SJSA1 (cell line): ENCODE data around the gene NUDT4B. TPM values are rescaled to one million over a fixed set of nuclear protein-coding genes. Genes with fewer than 3 reads are reported as not detected.
"Not testable (repeated sequence)": the region's sequence is repeated elsewhere in the genome, so short reads cannot be mapped to it uniquely, and the experiment has no call there.

ENCODE experiments used
- DNase-seq, 2 experiments: peaks; one replicate each; pipeline ENCODE4 v3.0.0-alpha.2; 2015 to 2020; ENCODE audit warnings: low spot score in 2 of 2, low read depth in 1 of 2
- H3K27ac ChIP-seq: fragments of 250-450 bp; sonication (Bioruptor Pico); 2 replicates; pipeline ENCODE4 v1.5.1; 2020; ENCODE audit warnings: mild to moderate bottlenecking, moderate library complexity
- H3K27me3 ChIP-seq: fragments of 250-450 bp; sonication (Bioruptor Pico); replicated peaks from 2 replicates; pipeline ENCODE4 v1.5.1; 2020; ENCODE audit warnings: mild to moderate bottlenecking, moderate library complexity
- H3K36me3 ChIP-seq: fragments of 250-450 bp; sonication (Bioruptor Pico); 2 replicates; pipeline ENCODE4 v1.5.1; 2020; ENCODE audit warnings: mild to moderate bottlenecking
- H3K4me1 ChIP-seq: fragments of 250-450 bp; sonication (Bioruptor Pico); replicated peaks from 2 replicates; pipeline ENCODE4 v1.6.1; 2021; ENCODE audit warnings: mild to moderate bottlenecking
- H3K4me3 ChIP-seq: fragments of 250-450 bp; sonication (Bioruptor Pico); 2 replicates; pipeline ENCODE4 v1.5.1; 2020; ENCODE audit warnings: mild to moderate bottlenecking
- H3K9me3 ChIP-seq: fragments of 250-450 bp; sonication (Bioruptor Pico); replicated peaks from 2 replicates; pipeline ENCODE4 v1.5.1; 2020; ENCODE audit warnings: mild to moderate bottlenecking
- total RNA-seq: library from RNA; depleted of rRNA; stranded (reverse); fragments of >200 nt; shearing (Covaris generic); gene quantifications from 2 replicates; pipeline ENCODE4 v1.2.3, GENCODE V29; 2014

Gene NUDT4B
- total RNA-seq, 1 experiment from 2014 or later, result 19.5 TPM

DNA sequence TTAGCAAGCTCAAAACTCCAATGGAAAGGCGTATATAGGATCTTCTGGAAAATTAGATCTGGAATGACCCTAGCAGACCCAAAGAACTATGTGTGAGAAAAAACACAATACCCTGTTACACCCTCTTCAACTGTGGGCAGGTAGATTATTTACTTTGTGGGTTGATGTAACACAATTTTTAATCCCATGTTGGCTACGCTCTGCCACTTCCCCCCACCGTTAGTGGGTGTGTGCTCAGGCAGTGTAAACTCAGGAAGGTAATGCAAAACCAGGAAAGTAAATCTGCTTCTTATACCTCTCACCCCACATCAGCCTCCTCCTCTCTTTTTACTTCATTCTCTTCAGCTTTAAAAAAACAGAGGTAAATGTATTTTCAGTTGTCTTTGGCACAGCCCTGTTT is 23.7 kb upstream of the NUDT4B start:
- not testable (repeated sequence) for H3K36me3 ChIP-seq, H3K27me3 ChIP-seq, H3K27ac ChIP-seq, H3K4me1 ChIP-seq, H3K4me3 ChIP-seq, H3K9me3 ChIP-seq, DNase-seq

DNA sequence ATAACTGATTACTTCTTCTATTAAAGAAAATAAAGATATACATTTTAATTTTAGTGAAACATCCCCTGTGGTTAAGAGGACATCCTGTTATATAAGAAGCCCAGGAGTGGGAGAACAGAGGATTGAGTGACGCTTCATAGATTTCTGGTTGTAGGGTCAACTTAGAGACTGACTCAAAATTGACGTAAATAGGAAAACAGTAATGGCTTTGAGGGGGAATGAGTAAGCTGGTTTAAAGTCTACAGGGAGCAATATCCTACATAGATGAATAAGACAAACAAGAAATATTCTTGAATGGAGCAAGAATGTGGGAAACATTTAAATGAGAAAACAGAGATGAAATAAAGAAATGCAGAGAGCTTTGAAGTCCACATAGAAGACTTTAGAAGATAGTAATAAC is 20.7 kb upstream of the NUDT4B start:
- not testable (repeated sequence) for H3K36me3 ChIP-seq, H3K4me3 ChIP-seq, H3K27ac ChIP-seq, H3K4me1 ChIP-seq, H3K27me3 ChIP-seq, H3K9me3 ChIP-seq, DNase-seq

DNA sequence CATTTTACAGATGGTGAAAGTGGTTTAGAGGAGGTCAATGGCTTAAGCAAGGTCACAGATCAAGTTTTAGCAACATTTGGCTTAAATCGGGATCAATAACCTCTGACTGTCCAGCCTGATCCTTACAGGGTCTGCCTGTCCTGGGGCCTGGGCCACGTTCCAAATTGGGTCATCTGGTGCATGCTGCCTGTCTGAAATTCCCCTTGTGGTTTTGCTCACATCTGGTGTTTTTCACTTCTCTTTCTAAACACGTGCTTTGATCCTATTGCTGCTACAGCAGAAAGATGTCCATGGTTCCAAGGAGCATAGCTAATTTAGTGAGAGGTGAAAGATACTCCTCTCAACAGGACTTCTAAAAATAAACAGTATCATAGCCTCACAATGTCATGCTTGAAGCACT is 19.4 kb upstream of the NUDT4B start:
- not testable (repeated sequence) for H3K4me1 ChIP-seq, H3K27me3 ChIP-seq, DNase-seq, H3K4me3 ChIP-seq, H3K27ac ChIP-seq, H3K36me3 ChIP-seq, H3K9me3 ChIP-seq

DNA sequence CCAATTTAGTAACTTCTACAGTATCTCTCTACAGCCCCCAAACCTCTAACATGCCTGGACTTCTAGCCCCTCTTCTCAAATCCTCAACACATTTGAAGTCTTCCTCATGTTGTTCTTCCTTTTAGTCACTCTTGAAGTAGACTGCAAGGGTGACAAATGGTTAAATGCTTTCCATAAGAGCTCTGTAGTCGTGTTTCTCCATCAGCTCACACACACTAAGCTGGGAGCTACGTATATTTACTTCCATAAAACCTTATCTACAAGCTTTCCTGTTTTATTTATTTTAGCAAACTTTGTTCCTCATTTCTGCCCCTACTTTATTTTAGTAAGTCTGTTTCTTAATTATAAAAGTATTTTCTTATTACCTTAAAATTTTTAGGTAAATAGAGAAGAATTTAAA is 19.0 kb upstream of the NUDT4B start:
- H3K4me3 ChIP-seq, H3K4me1 ChIP-seq, H3K27me3 ChIP-seq, H3K9me3 ChIP-seq, H3K36me3 ChIP-seq, DNase-seq, H3K27ac ChIP-seq: not testable (repeated sequence)

DNA sequence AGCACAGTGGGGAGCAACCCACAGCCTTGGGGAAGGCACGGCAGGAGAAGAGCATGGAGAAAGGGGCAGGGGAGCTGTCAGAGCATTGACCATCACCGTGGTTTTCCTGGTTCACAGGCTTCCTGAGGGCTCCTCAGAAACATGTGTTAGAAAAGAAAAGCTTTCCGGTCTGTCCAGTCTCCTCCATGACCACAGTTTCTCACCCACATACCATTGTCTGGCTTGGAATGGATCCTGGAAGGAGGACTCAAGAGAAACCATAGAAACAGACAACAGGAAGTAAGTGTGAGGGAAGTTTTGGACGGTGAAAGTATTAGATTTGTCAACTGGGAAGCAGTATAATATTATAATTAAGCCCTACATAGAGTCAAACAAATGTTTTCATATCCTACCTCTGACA is 16.3 kb upstream of the NUDT4B start:
- not testable (repeated sequence) for H3K9me3 ChIP-seq, H3K4me3 ChIP-seq, H3K4me1 ChIP-seq, H3K27me3 ChIP-seq, DNase-seq, H3K36me3 ChIP-seq, H3K27ac ChIP-seq

DNA sequence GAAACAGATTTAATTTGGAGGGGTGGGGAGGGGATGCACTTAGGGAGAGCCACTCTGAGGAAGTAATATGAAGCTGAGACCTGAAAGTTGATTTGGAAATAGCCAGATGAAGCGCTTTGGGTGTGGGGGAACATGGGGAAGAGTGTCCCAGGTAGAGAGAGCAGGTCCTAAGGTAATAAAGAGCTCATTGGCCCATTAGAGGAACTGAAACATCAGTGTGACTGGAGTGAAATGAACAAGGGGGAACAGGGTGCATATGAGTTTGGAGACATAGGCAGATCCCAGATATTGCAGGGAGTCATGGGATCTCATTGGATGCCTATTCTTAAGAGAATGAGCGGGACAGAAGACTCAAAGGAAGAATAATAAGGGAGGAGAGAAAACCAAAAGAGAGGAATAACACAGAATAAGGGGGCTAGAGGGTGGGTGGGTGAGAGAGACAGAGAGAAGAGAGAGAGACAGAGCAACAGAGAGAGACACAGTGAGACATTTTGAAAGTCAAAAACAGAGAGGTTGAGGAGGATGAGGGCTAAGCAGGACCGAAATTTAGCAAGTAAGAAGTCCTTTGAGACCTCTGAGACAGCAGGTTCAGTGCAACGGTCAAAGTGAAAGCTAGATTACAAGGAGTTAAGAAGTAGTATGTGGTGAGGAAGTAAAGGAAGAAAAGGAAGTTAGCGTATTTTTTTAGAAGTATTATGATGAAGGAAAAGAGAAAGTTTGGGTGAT is 14.8 kb upstream of the NUDT4B start:
- DNase-seq, H3K4me3 ChIP-seq, H3K27me3 ChIP-seq, H3K4me1 ChIP-seq, H3K27ac ChIP-seq, H3K36me3 ChIP-seq, H3K9me3 ChIP-seq: not testable (repeated sequence)

DNA sequence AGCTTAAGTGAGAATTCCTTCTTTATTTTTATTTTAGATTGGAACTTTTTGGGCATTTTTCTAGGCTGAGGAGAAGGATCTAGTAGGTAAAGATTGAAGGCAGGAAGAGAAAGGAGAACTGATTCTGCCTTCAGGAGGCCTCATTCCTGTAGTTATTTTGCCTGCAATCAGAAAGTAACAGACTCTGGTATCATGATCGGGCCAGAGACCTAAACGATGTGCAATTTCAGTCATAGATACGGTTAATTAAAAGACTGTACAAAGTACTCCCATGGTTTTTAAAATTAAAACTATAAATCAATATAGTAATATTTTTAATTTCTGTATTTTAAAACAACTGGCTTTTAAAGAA is 14.3 kb upstream of the NUDT4B start:
- DNase-seq, result not testable (repeated sequence)

DNA sequence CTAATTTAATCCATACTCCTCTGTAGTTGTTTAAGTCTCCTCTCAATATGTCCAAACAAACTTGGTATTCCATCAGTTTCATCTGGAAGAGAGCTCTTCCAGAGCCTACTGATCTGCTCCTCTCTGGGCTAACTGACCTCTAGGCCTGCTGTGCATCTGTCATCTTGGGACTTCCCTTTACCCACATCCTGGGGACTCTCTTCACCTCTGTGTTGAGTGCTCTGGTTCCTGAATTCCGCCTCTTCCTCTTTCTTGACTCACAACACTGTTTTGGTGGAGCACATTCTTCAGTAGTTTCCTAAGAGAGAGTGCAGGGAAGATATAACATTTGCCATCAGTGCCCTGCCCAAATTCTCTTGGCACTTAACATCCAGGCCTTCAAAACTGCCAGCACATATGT is 13.0 kb upstream of the NUDT4B start:
- not testable (repeated sequence) for H3K4me3 ChIP-seq, DNase-seq, H3K36me3 ChIP-seq, H3K27ac ChIP-seq, H3K9me3 ChIP-seq, H3K4me1 ChIP-seq, H3K27me3 ChIP-seq

More for the DNA sequence above, 14.3 kb upstream of the NUDT4B start:
- not testable (repeated sequence) for H3K27me3 ChIP-seq, H3K9me3 ChIP-seq, H3K4me3 ChIP-seq, H3K4me1 ChIP-seq, H3K27ac ChIP-seq, H3K36me3 ChIP-seq

DNA sequence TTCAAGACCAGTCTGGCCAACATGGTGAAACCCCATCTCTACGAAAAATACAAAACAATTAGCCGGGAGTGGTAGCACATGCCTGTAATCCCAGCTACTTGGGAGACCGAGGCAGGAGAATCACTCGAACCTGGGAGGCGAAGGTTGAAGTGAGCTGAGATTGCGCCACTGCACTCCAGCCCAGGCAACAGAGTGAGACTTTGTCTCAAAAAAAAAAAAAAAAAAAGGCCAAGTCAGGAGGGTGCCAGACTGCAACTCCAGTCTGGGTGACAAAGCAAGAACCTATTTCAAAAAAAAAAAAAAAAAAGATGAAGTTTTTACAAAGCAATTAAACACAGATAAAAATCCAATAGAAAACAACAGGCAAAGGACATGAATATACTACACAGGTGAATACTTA is 9.9 kb upstream of the NUDT4B start:
- not testable (repeated sequence) for H3K36me3 ChIP-seq, H3K4me3 ChIP-seq, H3K27ac ChIP-seq, H3K4me1 ChIP-seq, DNase-seq, H3K27me3 ChIP-seq, H3K9me3 ChIP-seq

DNA sequence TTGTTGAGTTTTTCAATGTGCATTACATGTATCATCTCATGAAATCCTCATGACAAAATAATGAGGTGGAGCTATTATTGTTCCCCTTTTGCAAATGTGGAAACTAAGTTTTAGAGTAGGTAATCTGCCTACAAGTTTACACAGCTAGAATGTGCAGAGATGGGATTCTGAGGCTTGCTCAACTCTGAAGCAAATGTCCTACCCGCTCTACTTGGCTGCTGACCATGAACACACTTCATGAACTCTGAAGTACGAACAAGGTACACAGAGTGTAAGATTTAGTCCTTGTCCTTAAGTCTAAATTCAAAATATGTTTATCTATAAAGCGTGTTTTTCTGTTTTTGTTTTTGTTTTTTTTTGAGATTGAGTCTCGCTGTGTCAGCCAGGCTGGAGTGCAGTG is 5.4 kb upstream of the NUDT4B start:
- not testable (repeated sequence) for H3K27me3 ChIP-seq, H3K36me3 ChIP-seq, H3K4me1 ChIP-seq, H3K9me3 ChIP-seq, DNase-seq, H3K27ac ChIP-seq, H3K4me3 ChIP-seq

DNA sequence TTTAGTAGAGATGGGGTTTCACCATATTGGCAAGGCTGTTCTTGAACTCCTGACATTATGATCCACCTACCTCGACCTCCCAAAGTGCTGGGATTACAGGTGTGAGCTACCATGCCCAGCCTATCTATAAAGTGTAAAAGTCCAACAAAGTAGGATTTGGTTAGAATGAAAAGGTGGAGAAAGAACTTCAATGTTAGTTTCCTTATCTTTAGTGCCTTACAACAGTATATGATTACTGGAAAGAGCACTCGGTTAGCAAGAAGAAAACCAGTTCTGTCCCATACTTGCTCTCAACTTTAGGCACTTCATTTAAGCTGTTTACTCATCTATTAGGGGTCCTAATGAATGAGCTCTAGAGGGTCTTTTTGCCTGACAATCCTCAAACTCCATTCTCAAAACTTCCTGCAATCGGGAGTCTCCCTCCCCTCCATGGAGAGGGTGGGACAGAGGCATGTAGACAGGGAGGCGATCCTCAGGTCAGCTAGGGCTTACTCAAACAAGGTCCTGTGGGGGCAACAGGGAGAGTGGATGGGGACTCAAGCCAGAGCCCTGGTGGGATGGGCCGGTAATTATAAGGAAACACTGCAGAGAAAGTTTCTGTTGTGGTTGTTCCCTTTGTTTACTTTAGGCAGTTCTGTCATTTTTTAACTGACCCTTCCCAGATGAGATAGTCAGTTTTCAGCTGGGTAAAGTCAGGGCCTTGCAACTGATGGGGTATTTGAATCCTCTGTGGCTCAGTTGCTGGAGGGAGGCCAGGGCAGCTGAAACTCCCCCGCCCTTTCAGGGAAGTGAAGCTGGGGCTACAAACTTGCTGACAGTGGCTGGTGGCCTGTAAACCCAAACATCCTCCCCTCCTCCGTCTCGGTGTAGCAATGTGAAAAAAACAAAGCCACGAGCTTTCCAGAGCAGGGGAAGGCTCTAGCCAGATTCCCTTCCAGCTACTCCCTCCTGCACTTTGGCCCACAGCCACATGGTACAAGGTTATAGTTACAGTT is 4.6 kb upstream of the NUDT4B start:
- H3K36me3 ChIP-seq, H3K27me3 ChIP-seq, H3K27ac ChIP-seq, H3K4me1 ChIP-seq, H3K4me3 ChIP-seq, DNase-seq, H3K9me3 ChIP-seq: not testable (repeated sequence)

DNA sequence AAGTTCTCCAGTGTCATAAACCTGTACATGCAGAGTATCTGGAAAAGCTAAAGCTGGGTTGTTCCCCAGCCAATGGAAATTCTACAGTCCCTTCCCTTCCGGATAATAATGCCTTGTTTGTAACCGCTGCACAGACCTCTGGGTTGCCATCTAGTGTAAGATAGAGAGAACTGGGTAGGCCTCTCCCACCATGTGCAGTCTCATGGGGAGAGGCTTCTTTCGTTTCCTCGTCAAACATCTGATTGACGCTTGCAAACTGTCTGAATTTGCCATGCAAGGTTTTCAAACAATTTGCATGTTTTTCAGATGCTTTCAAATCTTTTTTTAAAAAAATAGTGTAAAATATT is 734 bp downstream of the NUDT4B start:
- H3K36me3 ChIP-seq, H3K4me3 ChIP-seq, DNase-seq, H3K27ac ChIP-seq, H3K27me3 ChIP-seq, H3K4me1 ChIP-seq, H3K9me3 ChIP-seq: not testable (repeated sequence)

DNA sequence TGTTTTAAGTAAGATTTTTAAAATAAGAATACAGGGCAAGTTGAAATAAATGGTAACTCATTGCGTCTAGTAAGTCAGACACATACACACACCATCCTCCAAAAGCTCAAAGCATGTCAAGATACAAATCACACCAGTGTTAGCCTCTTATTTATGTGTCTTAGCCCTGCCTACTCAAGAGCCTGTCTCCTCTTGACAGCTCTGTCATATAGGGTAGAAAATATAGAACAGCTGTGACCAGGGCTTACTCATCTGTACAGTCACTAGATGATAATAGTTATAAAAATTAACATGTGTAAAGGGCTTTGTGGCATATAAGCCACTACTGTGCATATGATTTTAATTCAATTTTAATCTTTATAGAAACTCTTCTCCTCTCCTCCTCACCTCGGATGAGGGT is 7.7 kb downstream of the NUDT4B start:
- H3K4me1 ChIP-seq, result not testable (repeated sequence)

DNA sequence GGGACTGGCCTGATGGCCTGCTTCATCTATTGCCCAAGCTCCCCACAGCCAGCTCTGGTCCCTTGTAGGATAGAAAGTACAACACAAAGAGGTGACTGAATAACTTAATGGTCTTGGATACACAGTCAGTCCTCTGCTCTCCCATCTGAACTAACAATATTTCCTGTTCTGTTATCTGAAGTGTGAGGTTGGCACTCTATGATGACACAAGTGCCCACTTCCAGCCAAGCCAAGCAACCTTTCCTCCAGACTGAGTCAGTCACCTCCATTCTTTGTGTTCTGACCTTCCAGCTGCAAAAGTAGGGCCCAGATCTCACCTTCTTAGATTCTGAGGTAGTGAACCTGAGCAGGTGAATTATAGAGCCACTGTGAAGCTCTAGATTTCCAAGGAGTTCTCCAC is 8.9 kb downstream of the NUDT4B start:
- not testable (repeated sequence) for DNase-seq, H3K9me3 ChIP-seq, H3K4me1 ChIP-seq, H3K27ac ChIP-seq, H3K27me3 ChIP-seq, H3K36me3 ChIP-seq, H3K4me3 ChIP-seq

More for the DNA sequence above, 7.7 kb downstream of the NUDT4B start:
- not testable (repeated sequence) for H3K9me3 ChIP-seq, H3K4me3 ChIP-seq, H3K27me3 ChIP-seq, DNase-seq, H3K27ac ChIP-seq, H3K36me3 ChIP-seq
